HepG2 (cell line): Measurements from ENCODE around the gene MTHFSD. TPM values are rescaled to one million over a fixed set of nuclear protein-coding genes. Genes with fewer than 3 reads are reported as not detected.
A peak's percentile ranks its signal among the peaks of the same experiment; 100 is the strongest.

ENCODE experiments used
- FOXC1 ChIP-seq: sonication (generic); formaldehyde crosslinking; IDR thresholded peaks from 2 replicates; pipeline ENCODE4 v1.8.0; 2022; ENCODE audit warnings: mild to moderate bottlenecking, missing genetic modification reagents, borderline replicate concordance
- GFI1 ChIP-seq: sonication (generic); formaldehyde crosslinking; IDR thresholded peaks from 2 replicates; pipeline ENCODE4 v1.5.0; 2020; ENCODE audit warnings: missing genetic modification reagents, mild to moderate bottlenecking, borderline replicate concordance
- GMEB1 ChIP-seq: sonication (generic); formaldehyde crosslinking; IDR thresholded peaks from 2 replicates; pipeline ENCODE4 v1.5.1; 2020; ENCODE audit warnings: missing genetic modification reagents, mild to moderate bottlenecking, borderline replicate concordance
- GPN1 ChIP-seq: sonication (generic); formaldehyde crosslinking; IDR thresholded peaks from 2 replicates; pipeline ENCODE4 v1.5.1; 2020; ENCODE audit warnings: missing genetic modification reagents, borderline replicate concordance
- HES4 ChIP-seq: sonication (generic); formaldehyde crosslinking; IDR thresholded peaks from 2 replicates; pipeline ENCODE4 v1.9.0; 2021; ENCODE audit warnings: mild to moderate bottlenecking, missing genetic modification reagents, borderline replicate concordance
- HIVEP1 ChIP-seq: sonication (generic); formaldehyde crosslinking; IDR thresholded peaks from 2 replicates; pipeline ENCODE4 v1.4.0; 2020; ENCODE audit warnings: mild to moderate bottlenecking, missing genetic modification reagents
- HNRNPLL ChIP-seq: fragments of 200-400 bp; formaldehyde crosslinking; IDR thresholded peaks from 2 replicates; pipeline ENCODE4 v1.6.1; 2017; ENCODE audit warnings: mild to moderate bottlenecking, low read depth, low read length; ENCODE audit not compliant: poor library complexity, severe bottlenecking
- HOXA5 ChIP-seq: sonication (generic); formaldehyde crosslinking; IDR thresholded peaks from 2 replicates; pipeline ENCODE4 v1.4.0; 2020; ENCODE audit warnings: missing genetic modification reagents
- HOXA9 ChIP-seq: sonication (generic); formaldehyde crosslinking; IDR thresholded peaks from 2 replicates; pipeline ENCODE4 v1.8.1; 2022; ENCODE audit warnings: missing genetic modification reagents, mild to moderate bottlenecking, moderate library complexity, borderline replicate concordance
- KAT7 ChIP-seq: IDR thresholded peaks from 2 replicates; pipeline ENCODE4 v1.6.1; 2018; ENCODE audit warnings: borderline replicate concordance, missing compliant biosample characterization
- KMT2A ChIP-seq: sonication (generic); formaldehyde crosslinking; IDR thresholded peaks from 2 replicates; pipeline ENCODE4 v1.4.0; 2020; ENCODE audit warnings: missing genetic modification reagents
- MAFG ChIP-seq: sonication (generic); formaldehyde crosslinking; IDR thresholded peaks from 2 replicates; pipeline ENCODE4 v1.5.1; 2020; ENCODE audit warnings: mild to moderate bottlenecking, missing genetic modification reagents
- MBD4 ChIP-seq: IDR thresholded peaks from 2 replicates; pipeline ENCODE4 v1.6.1; 2012; ENCODE audit warnings: low read length, inconsistent platforms, borderline replicate concordance
- NFYB ChIP-seq: sonication (generic); formaldehyde crosslinking; IDR thresholded peaks from 2 replicates; pipeline ENCODE4 v1.4.0; 2020; ENCODE audit warnings: missing genetic modification reagents
- ONECUT2 ChIP-seq: sonication (generic); formaldehyde crosslinking; IDR thresholded peaks from 2 replicates; pipeline ENCODE4 v1.4.0; 2020; ENCODE audit warnings: missing genetic modification reagents
- PAWR ChIP-seq: sonication (generic); formaldehyde crosslinking; IDR thresholded peaks from 2 replicates; pipeline ENCODE4 v1.4.0; 2020; ENCODE audit warnings: missing genetic modification reagents, mild to moderate bottlenecking, borderline replicate concordance
- PHF8 ChIP-seq: sonication (generic); formaldehyde crosslinking; IDR thresholded peaks from 2 replicates; pipeline ENCODE4 v1.5.0; 2020; ENCODE audit warnings: missing genetic modification reagents
- PITX1 ChIP-seq: sonication (generic); formaldehyde crosslinking; IDR thresholded peaks from 2 replicates; pipeline ENCODE4 v1.5.1; 2020; ENCODE audit warnings: mild to moderate bottlenecking, missing genetic modification reagents
- POLR2A ChIP-seq, 2 experiments: IDR thresholded peaks; 2 replicates each; pipeline ENCODE4 v1.6.1; 2011; ENCODE audit warnings: low read depth in 2 of 2, low read length in 2 of 2, mild to moderate bottlenecking in 1 of 2, moderate library complexity in 1 of 2; ENCODE audit not compliant: insufficient read depth in 1 of 2
- RFX5 ChIP-seq: IDR thresholded peaks from 2 replicates; pipeline ENCODE4 v1.6.1; 2011; ENCODE audit warnings: low read depth, low read length, improper control_type of control experiment
- SATB2 ChIP-seq: sonication (generic); formaldehyde crosslinking; IDR thresholded peaks from 2 replicates; pipeline ENCODE4 v1.5.0; 2020; ENCODE audit warnings: missing genetic modification reagents
- SYNCRIP ChIP-seq: fragments of 200-400 bp; formaldehyde crosslinking; IDR thresholded peaks from 2 replicates; pipeline ENCODE4 v1.6.1; 2018; ENCODE audit warnings: mild to moderate bottlenecking, low read depth, low read length; ENCODE audit not compliant: insufficient read depth
- TCF7L2 ChIP-seq: IDR thresholded peaks from 2 replicates; pipeline ENCODE4 v1.6.1; 2011; ENCODE audit warnings: mild to moderate bottlenecking, low read depth, low read length, moderate library complexity
- ZBTB3 ChIP-seq: sonication (generic); formaldehyde crosslinking; IDR thresholded peaks from 2 replicates; pipeline ENCODE4 v1.4.0; 2020; ENCODE audit warnings: low read depth, mild to moderate bottlenecking, moderate library complexity, missing genetic modification reagents, borderline replicate concordance
- ZFP36L2 ChIP-seq: sonication (generic); formaldehyde crosslinking; IDR thresholded peaks from 2 replicates; pipeline ENCODE4 v1.4.0; 2020; ENCODE audit warnings: missing genetic modification reagents
- ZNF205 ChIP-seq: IDR thresholded peaks from 2 replicates; pipeline ENCODE4 v1.6.1; 2018; ENCODE audit warnings: missing biosample characterization, missing genetic modification reagents
- ZNF598 ChIP-seq: sonication (generic); formaldehyde crosslinking; IDR thresholded peaks from 2 replicates; pipeline ENCODE4 v1.5.1; 2020; ENCODE audit warnings: mild to moderate bottlenecking, missing genetic modification reagents, borderline replicate concordance
- ZNF644 ChIP-seq: IDR thresholded peaks from 2 replicates; pipeline ENCODE4 v1.6.1; 2016; ENCODE audit warnings: low read depth
- ZNF768 ChIP-seq: sonication (generic); formaldehyde crosslinking; IDR thresholded peaks from 2 replicates; pipeline ENCODE4 v1.4.0; 2020; ENCODE audit warnings: missing genetic modification reagents
- ZNF773 ChIP-seq: sonication (generic); formaldehyde crosslinking; IDR thresholded peaks from 2 replicates; pipeline ENCODE4 v1.4.0; 2020; ENCODE audit warnings: missing genetic modification reagents, borderline replicate concordance
- ZNF776 ChIP-seq: sonication (generic); formaldehyde crosslinking; IDR thresholded peaks from 2 replicates; pipeline ENCODE4 v1.4.0; 2020; ENCODE audit warnings: mild to moderate bottlenecking, missing genetic modification reagents
- ZNF792 ChIP-seq: IDR thresholded peaks from 2 replicates; pipeline ENCODE4 v1.6.1; 2016
- ZZZ3 ChIP-seq: sonication (generic); formaldehyde crosslinking; IDR thresholded peaks from 2 replicates; pipeline ENCODE4 v1.4.0; 2020; ENCODE audit warnings: missing genetic modification reagents, mild to moderate bottlenecking, borderline replicate concordance
- polyA plus RNA-seq, 8 experiments: library from polyadenylated mRNA; depleted of rRNA in 3 of 8; stranded (reverse) in 7 of 8; unstranded in 1 of 8; fragments of >200 nt; fragmentation: Illumina TruSeq in 4 of 8; extraction: Trizol in 4 of 8; gene quantifications; 2 replicates each; pipeline versions ENCODE4 v1.2.1 to v1.2.3, GENCODE V29; 2011 to 2016; ENCODE audit warnings: low read depth in 4 of 8, missing spikeins in 1 of 8, mixed read lengths in 1 of 8; ENCODE audit not compliant: insufficient read depth in 1 of 8
- total RNA-seq, 5 experiments: library from RNA; depleted of rRNA; stranded (reverse); fragments of >200 nt; fragmentation: Illumina TruSeq; extraction: Trizol; gene quantifications; 2 replicates each; pipeline ENCODE4 v1.2.3, GENCODE V29; 2016; ENCODE audit warnings: low read depth in 1 of 5

The MTHFSD gene
- total and polyA plus RNA-seq, 2 of the 13 experiments (the other 11 are each of a cell fraction or from before 2014, with no cell fraction given) = 14.2 to 16.3 TPM

GRCh38 chr16:86554917-86555703, at the start of gene MTHFSD (continued):
- TF ChIP-seq KMT2A (CRISPR knock-in tag) = no peak
- peak; percentile 28; the same call in 1 of the 2 replicates for TF ChIP-seq PITX1
- TF ChIP-seq ONECUT2 (CRISPR knock-in tag) = 0 out of 2 replicates have a peak, but pooled peaks have one; percentile 16
- TF ChIP-seq MBD4 = no peak
- peak; percentile 31 for TF ChIP-seq HNRNPLL
- no peak for TF ChIP-seq ZFP36L2 (CRISPR knock-in tag)
- TF ChIP-seq ZNF773 = peak; percentile 70; the same call in 1 of the 2 replicates
- no peak; the same call in 1 of the 2 replicates for TF ChIP-seq HES4 (CRISPR knock-in tag)
- peak; percentile 69; the same call in 1 of the 2 replicates for TF ChIP-seq HOXA5 (CRISPR knock-in tag)
- TF ChIP-seq FOXC1 (CRISPR knock-in tag) = peak; percentile 99
- TF ChIP-seq HOXA9 (CRISPR knock-in tag) = peak; percentile 86; the same call in 1 of the 2 replicates
- TF ChIP-seq RFX5 = peak; percentile 80
- TF ChIP-seq ZNF792 (CRISPR knock-in tag) = no peak; the same call in 1 of the 2 replicates
- peak; percentile 15; the same call in 1 of the 2 replicates for TF ChIP-seq ZNF205 (CRISPR knock-in tag)
- TF ChIP-seq PHF8 (CRISPR knock-in tag) = peak; percentile 98
- TF ChIP-seq GMEB1 (CRISPR knock-in tag) = peak; percentile 91
- TF ChIP-seq KAT7 (CRISPR knock-in tag) = peak; percentile 76; the same call in 1 of the 2 replicates
- peak; percentile 83; the same call in 1 of the 2 replicates for TF ChIP-seq ZNF598 (CRISPR knock-in tag)
- 0 out of 2 replicates have a peak, but pooled peaks have one; percentile 17 for TF ChIP-seq ZNF768 (CRISPR knock-in tag)
- TF ChIP-seq NFYB = no peak; the same call in 1 of the 2 replicates
- TF ChIP-seq ZBTB3 (CRISPR knock-in tag) = no peak
- no peak for TF ChIP-seq SYNCRIP
- no peak for TF ChIP-seq GFI1 (CRISPR knock-in tag)
- no peak for TF ChIP-seq PAWR (CRISPR knock-in tag)
- TF ChIP-seq ZNF644 (CRISPR knock-in tag) = no peak
- peak; percentile 91 to 94 for TF ChIP-seq POLR2A (IDR thresholded peaks at IDR 0.05; ENCODE audit: insufficient read depth in 1 of 2, low read depth in 2 of 2, low read length in 2 of 2)
- TF ChIP-seq ZNF776 (CRISPR knock-in tag) = peak; percentile 79
- TF ChIP-seq HIVEP1 (CRISPR knock-in tag) = peak; percentile 76
- peak; percentile 83; the same call in 1 of the 2 replicates for TF ChIP-seq SATB2 (CRISPR knock-in tag)
- TF ChIP-seq GPN1 (CRISPR knock-in tag) = no peak
- no peak for TF ChIP-seq TCF7L2
- TF ChIP-seq MAFG (CRISPR knock-in tag) = no peak
- peak; percentile 87; the same call in 1 of the 2 replicates for TF ChIP-seq ZZZ3 (CRISPR knock-in tag)
